Measurements from ENCODE around the gene TUSC2.

Gene TUSC2

GRCh38 chr3:50365080-50365841, 37.2 kb upstream of the TUSC2 start:
- Histone ChIP-seq H3K9me2 (replicated peaks; ENCODE audit: low read depth, low read length) (no peaks in the 10 kb centered on the region), H2AFZ (ENCODE audit: low read length) (peak overlapping the region; percentile 32; the same call in 1 of the 2 replicates), H3K4me1 (ENCODE audit: insufficient read depth, low read length, poor library complexity, severe bottlenecking) (no peaks in the 10 kb centered on the region)

DNA sequence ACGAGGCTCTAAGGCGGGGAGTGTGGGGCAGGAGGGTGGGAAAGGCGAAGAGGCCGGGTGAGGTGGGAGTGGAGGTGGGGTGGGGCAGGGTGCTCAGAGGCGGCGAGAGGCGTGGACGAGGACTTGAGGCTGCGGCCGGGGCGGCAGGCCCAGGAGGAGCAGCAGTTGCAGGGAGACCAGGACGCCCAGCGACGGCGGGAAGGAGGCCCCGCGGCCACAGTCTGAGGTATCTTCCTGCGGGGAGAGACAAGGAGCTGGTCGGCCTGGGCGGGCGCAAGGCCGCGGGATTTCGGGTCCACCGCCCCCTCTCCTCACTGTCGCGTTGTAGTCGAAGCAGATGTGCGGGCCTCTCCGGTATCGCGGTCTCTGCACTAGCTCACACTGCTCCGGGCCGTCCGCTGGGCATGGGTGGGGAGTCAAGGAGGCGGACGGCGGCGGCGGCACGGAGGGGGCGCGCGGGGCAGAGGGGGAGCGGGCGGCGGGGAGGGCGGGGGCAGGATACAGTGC, 36.6 kb upstream of the TUSC2 start:
- TF ChIP-seq EZH2phosphoT487 (IDR thresholded peaks at IDR 0.05; ENCODE audit: borderline replicate concordance) (no peak), CTCF (conservative IDR thresholded peaks at IDR 0.05; ENCODE audit: low read length) (no peak)
- no peak overlapping the region for H3K4me2 ChIP-seq (ENCODE audit: low read depth, low read length, poor library complexity, severe bottlenecking)
- H3K9me2 ChIP-seq (replicated peaks; ENCODE audit: low read depth, low read length): no peaks in the 10 kb centered on the region
- H3K4me3 ChIP-seq (ENCODE audit: low read length, poor library complexity, severe bottlenecking): no peak overlapping the region
- no peaks in the 10 kb centered on the region for H3K36me3 ChIP-seq (ENCODE audit: insufficient read depth, low read length)
- H3K4me1 ChIP-seq (ENCODE audit: insufficient read depth, low read length, poor library complexity, severe bottlenecking): peaks cover 3% of the 10 kb centered on the region
- no peak overlapping the region for H2AFZ ChIP-seq (ENCODE audit: low read length)
- H4K20me1 ChIP-seq (ENCODE audit: insufficient read depth, low read length, poor library complexity, severe bottlenecking): no peaks in the 10 kb centered on the region
- no peaks in the 10 kb centered on the region for H3K79me2 ChIP-seq (ENCODE audit: insufficient read depth, low read length)
- no peaks in the 10 kb centered on the region for H3K27me3 ChIP-seq (ENCODE audit: insufficient read depth, low read length, poor library complexity, severe bottlenecking)
- no peaks in the 10 kb centered on the region for H3K9me3 ChIP-seq (ENCODE audit: insufficient read depth, low read depth, low read length)
- H3F3A ChIP-seq (ENCODE audit: low read depth): no peaks in the 10 kb centered on the region
- H3K9ac ChIP-seq (ENCODE audit: low read depth, low read length, poor library complexity, severe bottlenecking): no peak overlapping the region

More at GRCh38 chr3:50365080-50365841, 37.2 kb upstream of the TUSC2 start:
- H3K79me2 ChIP-seq (ENCODE audit: insufficient read depth, low read length): no peaks in the 10 kb centered on the region
- TF ChIP-seq EZH2phosphoT487 (IDR thresholded peaks at IDR 0.05; ENCODE audit: borderline replicate concordance) (no peak), CTCF (conservative IDR thresholded peaks at IDR 0.05; ENCODE audit: low read length) (no peak)
- no peaks in the 10 kb centered on the region for H3K36me3 ChIP-seq (ENCODE audit: insufficient read depth, low read length)
- no peaks in the 10 kb centered on the region for H3K9me3 ChIP-seq (ENCODE audit: insufficient read depth, low read depth, low read length)
- H3K4me2 ChIP-seq (ENCODE audit: low read depth, low read length, poor library complexity, severe bottlenecking): peak overlapping the region; percentile 49
- H3K4me3 ChIP-seq (ENCODE audit: low read length, poor library complexity, severe bottlenecking): peak overlapping the region; percentile 65
- no peaks in the 10 kb centered on the region for H3F3A ChIP-seq (ENCODE audit: low read depth)
- H4K20me1 ChIP-seq (ENCODE audit: insufficient read depth, low read length, poor library complexity, severe bottlenecking): no peaks in the 10 kb centered on the region
- no peaks in the 10 kb centered on the region for H3K27me3 ChIP-seq (ENCODE audit: insufficient read depth, low read length, poor library complexity, severe bottlenecking)
- H3K9ac ChIP-seq (ENCODE audit: low read depth, low read length, poor library complexity, severe bottlenecking): no peak overlapping the region

DNA sequence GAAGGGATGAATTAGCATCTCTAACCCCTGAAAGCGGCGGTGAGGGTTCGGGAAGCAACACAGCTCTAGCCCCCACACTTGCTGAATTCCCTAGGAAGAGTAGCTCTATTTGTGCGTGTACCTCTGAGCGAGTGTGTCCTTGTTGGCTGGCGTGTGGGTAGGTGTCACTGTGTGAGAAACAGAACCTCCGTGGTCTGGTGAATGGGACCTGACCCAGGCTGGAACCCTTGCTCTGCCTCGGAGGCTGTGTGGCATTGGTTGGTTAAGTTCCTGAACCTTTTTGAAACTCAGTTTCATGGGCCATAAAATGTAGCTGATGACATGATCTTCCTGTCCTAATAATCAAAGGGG, 31.7 kb upstream of the TUSC2 start:
- H3K4me3 ChIP-seq (ENCODE audit: low read length, poor library complexity, severe bottlenecking): peak overlapping the region; percentile 78

More for the DNA sequence above, 31.7 kb upstream of the TUSC2 start:
- no peaks in the 10 kb centered on the region for H3K27me3 ChIP-seq (ENCODE audit: insufficient read depth, low read length, poor library complexity, severe bottlenecking)
- H3K36me3 ChIP-seq (ENCODE audit: insufficient read depth, low read length): peaks cover 4% of the 10 kb centered on the region; the same call in 1 of the 2 replicates
- no peaks in the 10 kb centered on the region for H3K9me3 ChIP-seq (ENCODE audit: insufficient read depth, low read depth, low read length)
- H3F3A ChIP-seq (ENCODE audit: low read depth): no peaks in the 10 kb centered on the region
- H3K4me1 ChIP-seq (ENCODE audit: insufficient read depth, low read length, poor library complexity, severe bottlenecking): peaks cover 34% of the 10 kb centered on the region
- H2AFZ ChIP-seq (ENCODE audit: low read length): peak overlapping the region; percentile 73
- H3K4me2 ChIP-seq (ENCODE audit: low read depth, low read length, poor library complexity, severe bottlenecking): peak overlapping the region; percentile 55
- H3K9me2 ChIP-seq (replicated peaks; ENCODE audit: low read depth, low read length): no peaks in the 10 kb centered on the region
- peaks cover 37% of the 10 kb centered on the region for H4K20me1 ChIP-seq (ENCODE audit: insufficient read depth, low read length, poor library complexity, severe bottlenecking)
- no peak for TF ChIP-seq CTCF (conservative IDR thresholded peaks at IDR 0.05; ENCODE audit: low read length)
- no peak for TF ChIP-seq EZH2phosphoT487 (IDR thresholded peaks at IDR 0.05; ENCODE audit: borderline replicate concordance)
- peaks cover 45% of the 10 kb centered on the region for H3K79me2 ChIP-seq (ENCODE audit: insufficient read depth, low read length)
- H3K9ac ChIP-seq (ENCODE audit: low read depth, low read length, poor library complexity, severe bottlenecking): no peak overlapping the region
